Fibroblast of lung (primary cell): ENCODE data around the gene DNTT. TPM values are rescaled to one million over a fixed set of nuclear protein-coding genes. Genes with fewer than 3 reads are reported as not detected.

ENCODE experiments used
- DNase-seq, 2 donors: peaks; one replicate each; pipeline versions ENCODE4 v3.0.0 to v3.0.0-alpha.2; 2010; ENCODE audit warnings: low read depth in 2 of 2
- H2AFZ ChIP-seq: 2 replicates; pipeline ENCODE4 v1.5.1; 2012; ENCODE audit warnings: low read length, control low read depth, inconsistent platforms
- H3K27ac ChIP-seq: 2 replicates; pipeline ENCODE4 v1.5.1; 2011; ENCODE audit warnings: low read length, control low read depth; ENCODE audit not compliant: insufficient read depth
- H3K27me3 ChIP-seq: 2 replicates; pipeline ENCODE4 v1.5.1; 2011; ENCODE audit warnings: mild to moderate bottlenecking, low read length; ENCODE audit not compliant: control insufficient read depth, insufficient read depth
- H3K36me3 ChIP-seq: 2 replicates; pipeline ENCODE4 v1.5.1; 2011; ENCODE audit warnings: low read length; ENCODE audit not compliant: control insufficient read depth, insufficient read depth
- H3K4me1 ChIP-seq: 2 replicates; pipeline ENCODE4 v1.5.1; 2011; ENCODE audit warnings: low read length; ENCODE audit not compliant: control insufficient read depth, insufficient read depth; ENCODE audit errors: extremely low read depth
- H3K4me2 ChIP-seq: 2 replicates; pipeline ENCODE4 v1.5.1; 2011; ENCODE audit warnings: low read length, control low read depth; ENCODE audit not compliant: insufficient read depth; ENCODE audit errors: extremely low read depth
- H3K4me3 ChIP-seq, 4 experiments: fragments of 200-600 bp in 1 of 4; sonication (generic) in 1 of 4; replicated peaks in 1 of 4; 2 replicates each; pipeline ENCODE4 v1.5.1; 2011 to 2016; ENCODE audit warnings: low read length in 4 of 4, low read depth in 3 of 4, mild to moderate bottlenecking in 3 of 4, control low read depth in 2 of 4, inconsistent platforms in 1 of 4, mixed read lengths in 1 of 4; ENCODE audit not compliant: insufficient read depth in 1 of 4; ENCODE audit errors: control extremely low read depth in 1 of 4
- H3K79me2 ChIP-seq: 2 replicates; pipeline ENCODE4 v1.5.1; 2012; ENCODE audit warnings: mild to moderate bottlenecking, low read length, inconsistent platforms; ENCODE audit not compliant: control insufficient read depth, insufficient read depth
- H3K9ac ChIP-seq: 2 replicates; pipeline ENCODE4 v1.5.1; 2011; ENCODE audit warnings: mild to moderate bottlenecking, low read length, control low read depth; ENCODE audit not compliant: insufficient read depth
- H3K9me3 ChIP-seq: 2 replicates; pipeline ENCODE4 v1.5.1; 2012; ENCODE audit warnings: low read depth, low read length; ENCODE audit not compliant: control insufficient read depth, insufficient read depth
- H4K20me1 ChIP-seq: 2 replicates; pipeline ENCODE4 v1.5.1; 2011; ENCODE audit warnings: low read length; ENCODE audit not compliant: control insufficient read depth, insufficient read depth; ENCODE audit errors: extremely low read depth
- CTCF ChIP-seq, 2 donors: IDR thresholded peaks in 1 of 2; conservative IDR thresholded peaks in 1 of 2; 1 replicate in 1 of 2; 2 replicates in 1 of 2; pipeline ENCODE4 v1.5.1; 2011 to 2012; ENCODE audit warnings: low read length in 2 of 2, control low read depth in 1 of 2, inconsistent platforms in 1 of 2, low read depth in 1 of 2, mild to moderate bottlenecking in 1 of 2
- EZH2 ChIP-seq: IDR thresholded peaks from 2 replicates; pipeline ENCODE4 v1.5.1; 2012; ENCODE audit warnings: low read length, control low read depth, mild to moderate bottlenecking; ENCODE audit errors: missing control alignments
- polyA plus RNA-seq, 2 donors: library from polyadenylated mRNA; depleted of rRNA in 1 of 2; stranded (reverse) in 1 of 2; unstranded in 1 of 2; fragments of >200 nt; gene quantifications; 2 replicates each; pipeline ENCODE4 v1.2.1, GENCODE V29; 2011 to 2012; ENCODE audit warnings: missing spikeins in 1 of 2
- total RNA-seq: library from RNA; depleted of rRNA; stranded (reverse); fragments of >200 nt; gene quantifications from 2 replicates; pipeline ENCODE4 v1.2.1, GENCODE V29; 2014

Gene DNTT
- total and polyA plus RNA-seq, 2 donors (not counting 1 experiment from before 2014, with no cell fraction given) = not detected

GRCh38 chr10:96369890-96370583 is 65.8 kb downstream of the DNTT start:
- Histone ChIP-seq H3K27me3 (no peaks in the 10 kb centered on the region), H2AFZ (no peak overlapping the region), H3K4me2 (no peak overlapping the region), H3K9me3 (no peaks in the 10 kb centered on the region), H3K36me3 (no peaks in the 10 kb centered on the region), H3K4me3 (no peak overlapping the region), H3K4me1 (no peaks in the 10 kb centered on the region), H4K20me1 (no peaks in the 10 kb centered on the region), H3K79me2 (no peaks in the 10 kb centered on the region), H3K9ac (no peak overlapping the region), H3K27ac (no peak overlapping the region)
- DNase-seq = peak in 1 of 2 donors; percentile 10
- TF ChIP-seq EZH2 (no peak), CTCF (conservative IDR thresholded peaks at IDR 0.05 in 1 of 2, IDR thresholded peaks at IDR 0.05 in 1 of 2; ENCODE audit: low read depth in 1 of 2, low read length in 2 of 2) (no peak)

GRCh38 chr10:96370584-96371157 is 66.4 kb downstream of the DNTT start:
- no peaks in the 10 kb centered on the region for H3K27me3 ChIP-seq
- H4K20me1 ChIP-seq = no peaks in the 10 kb centered on the region
- no peaks in the 10 kb centered on the region for H3K9me3 ChIP-seq
- no peaks in the 10 kb centered on the region for H3K36me3 ChIP-seq
- TF ChIP-seq EZH2 = no peak
- TF ChIP-seq CTCF (conservative IDR thresholded peaks at IDR 0.05 in 1 of 2, IDR thresholded peaks at IDR 0.05 in 1 of 2; ENCODE audit: low read depth in 1 of 2, low read length in 2 of 2) = peak; percentile 62 to 84
- no peak overlapping the region for H3K27ac ChIP-seq
- peak; percentile 7 to 38 for DNase-seq
- H3K9ac ChIP-seq = no peak overlapping the region
- H3K4me3 ChIP-seq = no peak overlapping the region
- H3K79me2 ChIP-seq = no peaks in the 10 kb centered on the region
- no peak overlapping the region for H3K4me2 ChIP-seq
- H2AFZ ChIP-seq = no peak overlapping the region
- H3K4me1 ChIP-seq = no peaks in the 10 kb centered on the region

GRCh38 chr10:96371356-96371755 is 67.1 kb downstream of the DNTT start:
- H3K4me3 ChIP-seq = no peak overlapping the region
- DNase-seq = no peak

More at GRCh38 chr10:96371356-96371755, 67.1 kb downstream of the DNTT start:
- Histone ChIP-seq H4K20me1 (no peaks in the 10 kb centered on the region), H3K9me3 (no peaks in the 10 kb centered on the region), H3K4me1 (no peaks in the 10 kb centered on the region), H3K79me2 (no peaks in the 10 kb centered on the region), H3K9ac (no peak overlapping the region), H3K27ac (no peak overlapping the region), H2AFZ (no peak overlapping the region), H3K27me3 (no peaks in the 10 kb centered on the region), H3K36me3 (no peaks in the 10 kb centered on the region), H3K4me2 (no peak overlapping the region)
- TF ChIP-seq EZH2 = no peak
- no peak for TF ChIP-seq CTCF (conservative IDR thresholded peaks at IDR 0.05 in 1 of 2, IDR thresholded peaks at IDR 0.05 in 1 of 2; ENCODE audit: low read depth in 1 of 2, low read length in 2 of 2)
